ENCODE data around the gene TTC13.

The TTC13 gene

DNA sequence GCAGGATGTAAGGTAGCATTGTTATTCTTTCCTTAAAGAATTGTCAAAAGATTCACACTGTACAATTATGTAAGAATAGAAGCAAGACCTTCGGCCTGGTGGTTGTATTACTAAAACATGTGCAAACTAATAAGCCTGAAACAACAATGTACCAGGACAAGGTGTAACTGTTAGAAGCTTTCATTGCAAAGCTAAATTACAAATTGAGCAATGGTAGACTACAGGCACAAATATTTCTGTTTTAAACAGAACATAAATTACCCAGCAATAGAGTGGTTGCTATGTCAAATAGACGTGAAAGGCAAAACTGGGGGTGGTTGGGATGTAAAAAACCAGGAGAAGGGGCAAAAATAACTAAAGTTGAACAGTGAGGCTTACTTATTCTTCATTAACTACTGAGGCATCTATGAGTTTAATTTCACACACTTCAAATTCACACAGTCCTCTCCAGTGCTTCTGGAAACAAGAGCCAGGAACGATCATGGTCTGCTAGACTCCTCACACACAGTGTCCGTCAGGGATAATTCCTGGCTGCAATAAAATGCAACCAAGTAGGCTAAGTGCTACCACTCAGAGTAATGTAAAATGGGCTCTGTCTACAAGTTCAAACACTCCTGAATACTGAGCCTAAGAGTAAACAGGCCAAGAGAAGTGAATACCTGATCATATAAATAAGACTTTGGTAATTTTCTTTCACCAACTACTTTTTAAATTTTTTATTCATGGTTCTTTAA lies 71.0 kb downstream of the TTC13 start:
- no peak for DNase-seq (ENCODE audit: low read depth)

DNA sequence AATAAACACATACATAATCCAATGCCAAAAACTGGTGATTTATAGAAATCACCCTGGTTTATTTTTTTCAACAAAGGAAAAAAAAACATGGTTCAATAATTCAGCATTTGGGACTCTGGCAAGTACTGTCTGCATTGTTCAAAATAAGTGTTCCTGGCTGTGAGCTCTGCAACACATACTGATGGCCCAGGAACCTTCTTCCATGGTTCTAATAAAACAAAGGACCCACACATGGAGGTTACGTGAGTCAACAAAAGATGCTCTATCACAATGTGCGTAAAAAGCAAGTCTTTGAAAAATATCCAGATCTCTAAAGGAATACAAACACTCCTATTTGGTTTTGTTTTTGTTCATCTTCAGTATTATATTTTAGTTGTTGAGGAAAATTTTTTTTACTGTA lies 72.4 kb downstream of the TTC13 start:
- no peak for DNase-seq (ENCODE audit: low read depth)

DNA sequence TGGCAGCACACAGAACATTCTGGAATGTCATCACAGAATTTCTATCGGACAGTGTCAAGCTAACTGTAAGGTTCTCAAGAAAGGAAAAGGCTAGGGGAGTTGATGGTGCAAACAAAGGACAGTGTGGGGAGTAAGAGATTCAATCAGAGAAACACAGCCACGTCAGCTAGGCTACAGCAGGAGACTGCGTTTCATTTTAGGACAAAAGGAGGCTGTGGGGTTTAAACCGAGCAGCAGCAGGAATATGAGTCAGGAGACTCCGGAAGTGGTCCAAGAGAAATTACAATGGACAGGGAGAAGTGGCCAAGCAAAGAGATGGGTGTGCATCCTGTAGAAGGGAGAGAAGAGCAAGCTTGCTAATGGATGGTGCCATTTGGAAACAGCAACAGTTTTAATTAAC lies 72.9 kb downstream of the TTC13 start:
- DNase-seq (ENCODE audit: low read depth): no peak

DNA sequence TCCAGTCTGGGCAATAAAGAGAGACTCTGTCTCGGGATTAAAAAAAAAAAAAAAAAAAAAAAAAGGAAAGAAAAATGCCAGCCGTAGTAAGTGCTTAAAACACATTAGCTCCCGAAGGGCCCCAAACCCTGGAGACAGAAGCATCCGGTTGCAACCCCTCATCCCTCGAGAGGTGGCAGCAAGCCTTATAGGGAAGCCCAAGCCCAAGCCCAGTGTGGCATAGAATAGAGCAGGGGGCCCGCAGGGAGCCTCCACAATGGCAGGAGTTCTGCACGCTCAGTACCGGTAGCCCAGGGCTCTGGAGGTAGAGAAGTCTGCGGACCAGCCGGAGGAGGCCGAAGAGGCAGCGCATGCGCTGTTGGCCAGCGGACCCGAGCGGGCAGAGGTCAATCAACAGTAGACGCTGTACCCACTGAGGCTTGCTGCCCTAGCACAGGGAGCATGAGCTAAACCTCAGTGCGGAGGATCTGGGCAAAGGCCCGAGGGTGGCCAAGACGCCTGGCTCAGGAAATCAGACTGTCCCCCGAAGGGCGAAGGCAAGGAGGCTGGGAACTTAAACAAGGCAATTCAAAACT lies 76.2 kb downstream of the TTC13 start:
- no peak for DNase-seq (ENCODE audit: low read depth)

DNA sequence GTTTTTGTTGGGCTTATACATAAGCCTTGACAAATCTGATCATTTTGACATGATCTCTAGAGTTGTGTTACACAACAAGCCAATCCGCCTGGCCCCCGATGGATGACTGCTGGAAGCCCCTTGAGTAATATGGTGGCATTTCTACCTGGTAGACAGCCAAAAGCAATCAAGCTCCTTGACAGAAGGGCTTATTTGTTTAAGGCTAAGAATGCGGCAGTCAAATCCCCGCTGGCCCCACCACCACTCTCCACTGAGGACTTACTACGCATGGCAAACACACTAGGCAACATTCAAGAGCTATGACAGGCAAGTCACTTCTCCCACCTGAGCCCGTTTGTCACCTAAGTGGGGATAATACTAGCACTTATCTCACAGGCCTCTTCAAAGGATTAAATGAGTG lies 77.0 kb downstream of the TTC13 start:
- no peak for DNase-seq (ENCODE audit: low read depth)

DNA sequence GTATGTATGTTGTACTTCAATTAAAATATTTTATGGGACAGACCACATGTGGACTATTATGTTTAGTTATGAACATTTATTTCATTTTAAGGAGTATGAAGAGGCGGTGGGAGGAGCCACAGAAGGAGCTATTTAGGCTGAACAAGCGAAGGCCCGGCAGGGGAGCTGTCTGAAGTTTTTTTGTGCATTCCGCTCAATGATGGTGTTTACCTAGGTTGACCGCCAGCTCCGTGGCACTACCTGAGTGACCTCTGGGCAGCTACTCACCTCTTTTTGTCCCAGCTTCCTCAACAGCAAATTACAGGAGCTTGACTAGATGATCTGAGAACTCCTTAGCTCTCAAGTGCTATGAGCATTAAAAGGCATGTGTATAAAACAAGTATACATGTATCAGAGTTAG lies 77.7 kb downstream of the TTC13 start:
- DNase-seq (ENCODE audit: low read depth): no peak

DNA sequence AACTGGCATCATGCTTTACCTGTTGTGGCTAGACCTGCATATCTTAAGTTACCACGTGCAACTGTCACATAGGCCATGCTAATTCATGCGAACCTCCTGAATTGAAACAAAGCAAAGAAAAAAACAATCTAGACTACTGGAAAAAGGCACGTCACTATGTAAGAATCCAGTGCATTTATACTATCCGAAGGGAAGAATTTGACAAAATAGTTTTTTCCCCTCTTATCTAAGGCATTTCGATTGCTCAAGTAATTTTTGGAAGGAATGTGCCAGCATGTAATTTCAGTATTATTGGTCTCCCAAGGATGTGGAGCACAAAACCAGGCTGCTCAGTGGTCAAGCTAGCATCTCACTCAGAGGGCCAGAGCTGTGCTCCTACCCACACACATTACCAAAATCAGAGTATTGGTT lies 78.8 kb downstream of the TTC13 start:
- no peak for DNase-seq (ENCODE audit: low read depth)

DNA sequence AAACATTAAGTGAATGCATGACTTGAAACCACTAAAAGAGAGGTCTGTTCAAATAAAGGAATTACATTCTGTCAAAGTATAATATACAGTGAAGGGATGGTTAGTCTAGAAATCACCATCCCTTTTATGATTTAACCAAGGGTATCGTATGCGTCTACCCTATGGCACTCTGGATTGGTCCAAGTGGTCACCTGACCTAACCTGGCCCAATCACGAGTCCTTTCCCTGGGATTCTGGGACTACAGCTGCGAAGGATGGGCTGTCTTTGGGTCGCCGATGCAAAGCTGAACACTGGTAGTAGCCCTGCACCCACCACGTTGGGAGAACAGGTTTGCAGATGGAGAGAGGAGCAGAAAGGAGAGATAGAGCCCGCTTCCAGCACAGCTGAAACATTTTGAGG lies 79.9 kb downstream of the TTC13 start:
- no peak for DNase-seq (ENCODE audit: low read depth)

DNA sequence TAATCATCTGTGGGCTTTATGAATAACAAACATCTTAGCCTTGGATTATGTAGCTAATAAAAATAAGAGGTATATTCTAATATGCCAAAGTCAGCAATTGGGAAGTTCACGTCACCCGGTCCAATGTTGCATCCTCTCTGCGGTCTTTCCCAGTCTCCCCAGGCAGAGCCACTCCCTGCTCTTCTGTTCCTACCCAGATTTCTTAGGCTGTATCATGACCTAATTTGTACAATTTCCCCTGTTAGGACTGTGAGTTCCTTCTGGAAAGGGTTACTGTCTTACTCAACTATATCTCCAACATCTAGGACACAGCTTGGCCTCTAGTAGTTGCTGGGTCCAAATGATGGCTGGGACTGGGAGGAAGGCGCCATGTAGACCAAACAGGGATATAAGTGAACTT lies 80.5 kb downstream of the TTC13 start:
- DNase-seq (ENCODE audit: low read depth): no peak

DNA sequence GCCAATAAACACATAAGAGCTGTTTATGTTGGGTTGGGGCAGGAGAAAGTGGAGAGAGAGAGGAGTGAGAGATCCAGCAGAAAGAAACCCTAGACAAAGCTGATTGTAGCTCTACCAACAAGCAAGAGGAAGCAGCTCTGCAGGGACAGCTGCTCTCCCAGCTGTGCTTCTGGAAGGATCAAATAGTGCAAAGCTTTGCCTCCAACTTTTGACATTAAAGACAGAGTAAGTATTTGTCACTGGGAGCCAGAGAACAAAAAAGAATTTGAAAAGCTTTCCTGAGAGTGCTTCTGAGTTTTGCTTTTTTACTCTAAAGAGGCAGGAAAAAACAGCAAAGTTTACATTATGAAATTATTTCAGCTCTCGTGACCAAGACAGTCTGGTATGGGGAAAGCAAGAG lies 81.9 kb downstream of the TTC13 start:
- no peak for DNase-seq (ENCODE audit: low read depth)

DNA sequence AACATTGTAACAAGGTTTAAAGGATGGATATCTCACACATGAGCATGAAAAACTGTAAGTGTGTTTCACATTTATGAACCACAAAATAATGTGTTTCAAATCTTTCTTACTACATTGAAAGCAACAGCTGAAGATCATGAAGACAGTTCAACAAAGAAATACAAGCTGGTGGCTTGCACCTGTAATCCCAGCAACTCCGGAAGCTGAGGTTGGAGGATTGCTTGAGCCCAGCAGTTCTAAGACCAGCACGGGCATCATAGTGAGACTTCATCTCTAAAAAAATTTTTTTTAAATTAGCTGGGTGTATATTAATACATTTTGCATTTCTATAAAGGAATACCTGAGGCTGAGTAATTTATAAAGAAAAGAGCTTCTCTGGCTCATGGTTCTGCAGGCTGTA lies 83.2 kb downstream of the TTC13 start:
- DNase-seq (ENCODE audit: low read depth): no peak

DNA sequence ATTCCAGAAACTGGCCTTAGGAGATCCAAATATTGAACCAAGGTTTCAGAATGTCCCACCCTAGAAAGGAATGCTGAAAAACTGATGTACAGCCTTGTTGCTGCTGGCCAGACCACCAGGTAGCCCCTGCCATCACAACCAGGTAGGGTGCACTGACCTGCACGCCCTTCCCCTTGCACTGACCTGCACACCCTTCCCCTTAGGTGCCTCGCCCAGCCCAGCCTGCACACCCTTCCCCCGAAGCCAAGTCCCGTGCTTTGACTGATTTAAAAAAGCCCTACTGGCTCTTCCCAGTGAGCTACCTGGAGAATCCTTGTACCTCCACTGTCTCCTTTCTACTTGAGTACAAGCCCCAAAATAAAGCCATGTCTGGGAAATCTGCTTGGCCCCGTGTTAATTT lies 84.0 kb downstream of the TTC13 start:
- no peak for DNase-seq (ENCODE audit: low read depth)

DNA sequence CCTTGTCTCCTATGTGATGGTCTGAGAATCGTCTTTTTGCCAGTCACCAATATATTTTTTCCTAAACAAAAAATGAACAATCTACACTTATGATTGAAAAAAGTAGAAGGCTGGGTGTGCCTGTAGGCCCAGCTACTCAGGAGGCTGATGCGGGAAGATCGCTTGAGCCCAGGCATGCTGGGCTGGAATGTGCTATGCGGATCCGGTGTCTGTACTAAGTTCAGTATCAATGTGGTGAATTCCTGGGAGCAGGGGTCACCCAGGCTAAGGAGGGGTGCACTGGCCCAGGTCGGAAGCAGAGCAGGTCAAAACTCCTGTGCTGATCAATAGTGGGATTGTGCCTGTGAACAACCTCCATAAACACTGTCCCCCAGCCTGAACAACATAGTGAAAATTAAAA lies 84.6 kb downstream of the TTC13 start:
- no peak for DNase-seq (ENCODE audit: low read depth)

DNA sequence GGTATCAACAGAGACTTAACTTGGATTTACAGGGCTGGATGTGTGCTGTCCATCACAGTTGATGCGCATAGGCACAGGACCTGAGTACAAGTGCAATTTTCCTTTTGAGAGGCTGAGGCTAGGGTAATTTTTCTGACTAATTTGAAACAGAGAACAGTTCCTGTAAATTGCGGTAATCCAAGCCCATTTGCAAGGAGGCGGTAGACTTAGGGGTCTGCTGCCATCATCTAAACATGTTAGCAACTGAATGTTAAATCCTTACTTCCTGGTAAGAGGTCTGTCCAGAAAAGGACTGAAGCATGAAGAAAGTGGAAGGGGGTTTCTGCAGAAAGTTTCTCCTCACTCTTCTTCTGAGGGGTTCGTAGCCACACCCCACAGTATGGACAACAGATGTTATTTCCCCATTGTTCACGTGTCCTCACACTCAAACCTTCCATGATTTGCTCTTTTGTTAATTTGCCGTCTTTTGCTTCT lies 86.6 kb downstream of the TTC13 start:
- DNase-seq (ENCODE audit: low read depth): no peak

DNA sequence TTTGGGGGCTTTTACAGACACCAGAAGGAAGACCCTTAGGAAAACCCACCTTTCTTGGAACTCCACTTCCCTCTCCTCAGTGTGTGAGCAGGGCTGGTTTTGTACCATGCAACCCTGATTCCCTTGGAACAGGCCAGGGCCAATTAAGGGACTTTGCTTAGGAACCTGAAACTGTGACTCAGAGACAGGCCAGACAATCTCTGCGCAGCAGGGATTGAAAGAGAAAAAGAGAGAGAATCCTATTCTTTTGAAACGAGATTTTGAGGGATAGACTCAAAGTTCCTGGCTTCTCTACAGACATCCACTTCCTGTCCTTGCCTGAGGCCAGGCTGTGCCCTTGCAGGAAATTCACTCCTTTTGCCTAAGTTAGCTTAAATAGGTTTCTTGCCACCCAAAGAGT lies 87.2 kb downstream of the TTC13 start:
- DNase-seq (ENCODE audit: low read depth): no peak

DNA sequence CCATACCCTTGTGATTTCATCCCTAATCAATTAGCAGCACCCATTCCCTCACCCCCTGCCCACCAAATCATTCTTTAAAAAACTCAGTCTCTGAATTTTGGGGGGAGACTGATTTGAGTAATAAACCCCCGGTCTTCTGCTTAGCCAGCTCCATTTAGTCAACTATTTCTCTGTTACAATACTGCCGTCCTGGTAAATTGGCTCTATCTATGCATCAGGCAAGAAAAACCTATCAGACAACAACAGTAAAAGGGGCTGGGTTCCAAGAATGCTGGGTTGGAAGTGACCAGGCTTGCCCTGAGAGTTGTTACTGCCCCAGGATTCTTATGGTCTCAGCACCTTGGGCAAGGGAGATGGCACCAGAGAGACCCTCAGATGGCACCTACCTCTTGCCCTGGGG lies 94.0 kb downstream of the TTC13 start:
- no peak for DNase-seq (ENCODE audit: low read depth)

DNA sequence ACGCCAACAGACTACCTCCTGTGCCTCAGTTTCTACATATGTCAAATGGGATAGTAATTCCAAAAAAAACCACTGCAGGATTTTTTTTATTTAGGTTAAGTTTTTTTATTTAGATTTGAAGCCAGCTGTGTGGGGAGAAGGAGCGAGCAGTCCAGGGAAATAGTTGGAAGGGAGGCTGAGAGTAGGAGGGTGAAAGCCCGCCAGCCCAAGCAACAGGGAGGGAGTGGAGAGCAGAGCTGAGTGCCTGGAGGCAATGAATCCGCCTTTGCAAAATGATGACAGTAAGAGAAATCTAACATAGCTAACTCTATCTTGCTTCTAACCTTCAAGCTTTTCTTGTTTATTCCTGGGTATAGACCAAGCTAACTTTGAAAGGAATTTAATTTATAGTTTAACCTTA lies 94.7 kb downstream of the TTC13 start:
- DNase-seq (ENCODE audit: low read depth): no peak

DNA sequence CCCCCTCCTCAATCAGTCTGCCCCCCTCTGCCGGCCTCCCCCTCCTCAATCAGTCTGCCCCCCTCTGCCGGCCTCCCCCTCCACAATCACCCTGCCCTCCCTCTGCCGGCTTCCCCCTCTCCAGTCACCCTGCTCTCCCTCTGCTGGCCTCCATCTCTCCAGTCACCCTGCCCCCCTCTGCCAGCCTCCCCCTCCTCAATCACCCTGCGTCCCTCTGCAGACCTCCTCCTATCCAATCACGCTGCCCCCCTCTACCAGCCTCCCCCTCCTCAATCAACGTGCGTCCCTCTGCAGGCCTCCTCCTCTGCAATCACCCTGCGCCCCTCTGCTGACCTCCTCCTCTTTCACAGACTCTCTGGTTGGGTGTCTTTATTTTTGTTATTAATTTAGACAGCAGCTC lies 98.9 kb downstream of the TTC13 start:
- DNase-seq (ENCODE audit: low read depth): no peak

DNA sequence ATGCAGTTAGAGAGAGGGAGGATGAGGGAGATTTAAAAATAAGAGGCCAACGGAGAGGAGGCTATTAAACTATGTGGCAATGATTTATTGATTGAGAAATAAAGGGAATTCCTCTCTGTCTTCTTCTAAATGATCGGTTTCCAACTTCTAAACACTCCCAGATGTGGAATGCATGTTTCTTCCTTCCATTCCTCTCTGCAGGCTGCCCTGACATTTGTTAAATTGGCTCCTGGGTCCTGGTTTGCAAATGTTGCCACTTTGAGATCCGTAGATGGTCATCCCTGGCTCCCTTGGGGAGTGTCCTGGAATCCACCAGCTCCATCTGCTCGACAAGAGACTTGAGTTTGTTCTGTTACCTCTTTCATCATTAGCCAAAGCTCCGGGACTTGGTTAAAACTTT lies 100.1 kb downstream of the TTC13 start:
- DNase-seq (ENCODE audit: low read depth): no peak

DNA sequence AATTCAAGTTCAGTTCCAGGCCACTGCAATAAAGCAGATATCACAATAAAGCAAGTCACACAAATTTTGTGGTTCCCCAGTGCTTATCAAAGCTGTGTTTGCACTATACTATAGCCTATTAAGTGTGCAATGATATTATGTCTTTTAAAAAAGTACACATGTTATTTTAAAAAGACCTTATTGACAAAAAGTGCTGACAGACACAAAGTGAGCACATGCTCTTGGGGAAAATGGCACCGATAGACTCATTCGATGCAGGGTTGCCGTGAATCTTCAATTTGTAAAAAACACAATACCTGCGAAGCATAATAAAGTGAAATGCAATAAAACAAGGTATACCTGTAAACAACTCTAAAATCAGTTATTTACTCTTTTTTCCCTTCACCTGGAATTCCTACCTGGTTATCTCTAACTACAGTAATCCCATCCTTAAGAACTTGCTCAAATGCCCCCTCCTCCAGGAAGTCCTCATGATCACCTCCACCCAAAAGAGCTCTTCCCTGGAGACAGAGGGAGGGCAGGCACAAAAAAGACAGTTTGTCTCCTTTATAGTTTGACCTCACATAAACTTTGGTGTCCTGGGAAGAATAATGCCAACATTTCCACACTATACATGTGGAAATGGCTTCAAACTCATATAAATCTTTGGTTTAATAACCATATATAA lies 100.6 kb downstream of the TTC13 start:
- DNase-seq (ENCODE audit: low read depth): no peak

DNA sequence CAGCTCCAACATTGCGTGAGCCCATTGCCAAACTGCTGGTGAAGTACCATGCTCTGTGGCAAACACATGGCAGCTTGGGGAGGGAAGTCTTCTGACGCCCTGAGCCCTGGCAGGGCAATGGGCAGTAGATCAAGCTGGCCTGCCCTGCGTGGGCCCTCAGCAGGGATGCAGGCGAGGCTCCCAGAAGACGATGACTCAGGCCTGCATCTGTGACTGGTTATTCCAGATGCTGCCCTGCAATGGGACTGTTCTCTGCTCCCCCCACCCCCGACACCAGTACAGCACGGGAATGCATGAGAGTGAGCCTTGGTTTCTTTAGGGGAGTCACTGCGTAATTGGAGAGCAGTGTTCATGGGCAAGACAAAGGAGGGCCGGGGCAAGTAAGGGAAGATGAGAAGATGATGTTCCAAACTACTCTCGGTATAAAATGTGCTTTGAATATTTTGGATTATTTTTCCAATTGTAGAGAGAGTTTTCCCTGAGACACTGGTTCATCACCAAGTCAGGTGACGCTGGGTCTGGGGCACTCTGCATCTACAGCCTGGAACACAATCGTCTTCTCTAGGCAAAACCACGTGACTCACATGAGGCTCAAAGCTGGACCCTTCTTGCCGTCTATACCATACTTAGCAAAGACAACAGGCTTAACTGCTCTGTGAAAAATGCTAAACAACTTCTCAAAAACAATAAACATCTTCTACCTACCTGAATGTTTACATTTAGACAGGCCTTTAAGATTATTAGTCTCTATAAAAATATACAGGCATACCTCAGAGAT lies 101.3 kb downstream of the TTC13 start:
- DNase-seq (ENCODE audit: low read depth): no peak

DNA sequence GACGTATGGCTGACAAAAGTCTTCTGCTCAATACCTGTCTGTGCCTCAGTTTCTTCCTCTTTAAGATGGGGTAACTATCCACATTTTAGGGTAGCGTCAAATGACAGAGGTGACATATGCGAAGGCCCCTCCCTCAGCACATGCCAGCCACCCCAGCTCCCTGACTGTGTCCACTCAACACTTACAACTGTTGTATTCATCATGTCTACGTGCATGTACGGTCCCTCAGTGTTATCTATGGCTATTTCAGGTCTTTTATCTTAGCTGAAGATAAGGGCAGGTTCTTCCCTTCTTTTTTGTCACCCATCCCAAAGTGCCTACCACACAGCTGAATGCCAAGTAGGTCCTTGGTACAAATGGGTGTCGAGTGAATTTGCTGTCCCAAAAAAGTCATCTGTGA lies 102.0 kb downstream of the TTC13 start:
- DNase-seq (ENCODE audit: low read depth): no peak

DNA sequence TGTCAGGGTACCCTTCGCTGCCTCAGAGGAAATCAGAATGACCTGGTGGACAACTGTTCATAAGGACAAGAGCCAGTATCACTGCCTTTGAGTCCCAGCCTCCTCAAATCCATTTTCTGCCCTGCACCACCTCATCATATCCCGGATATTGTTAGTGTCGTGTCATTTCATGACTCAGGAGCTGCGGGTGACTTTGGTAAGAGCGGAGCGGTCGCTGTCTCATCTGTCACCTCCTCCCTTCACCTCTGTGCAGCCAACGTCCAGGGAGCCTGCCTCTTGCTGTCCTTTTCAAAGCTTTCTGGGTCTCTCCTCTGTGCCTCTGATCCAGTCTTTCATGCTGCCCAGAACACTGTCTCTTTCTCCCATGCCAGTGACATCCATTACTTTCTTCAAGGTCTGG lies 103.3 kb downstream of the TTC13 start:
- no peak for DNase-seq (ENCODE audit: low read depth)

All from activated T-helper 1 cell treated with Interleukin-2 at 50 U/mL for 16 hours (primary cell).